Measurements from ENCODE around the gene OR52A5.

DNA sequence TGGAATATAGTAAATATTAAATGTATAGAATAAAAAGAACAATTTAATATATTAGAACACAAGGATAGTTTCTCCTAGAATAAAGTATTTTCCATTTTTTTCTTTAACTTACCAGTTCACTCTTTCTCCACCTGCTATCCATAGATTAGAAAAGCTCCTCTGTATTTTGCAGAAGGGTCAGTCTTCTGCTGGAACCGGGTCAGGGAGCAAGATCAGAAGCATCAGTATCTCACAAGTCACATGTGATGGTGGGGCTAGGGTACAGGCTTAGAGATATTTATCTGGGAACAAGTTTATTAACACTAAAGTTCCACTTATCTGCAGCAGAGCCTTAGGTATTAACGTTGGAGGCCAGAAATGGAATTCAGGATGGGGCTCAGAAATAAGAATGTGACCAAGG, 33.7 kb upstream of the OR52A5 start:
- TF ChIP-seq, protein P1, sequence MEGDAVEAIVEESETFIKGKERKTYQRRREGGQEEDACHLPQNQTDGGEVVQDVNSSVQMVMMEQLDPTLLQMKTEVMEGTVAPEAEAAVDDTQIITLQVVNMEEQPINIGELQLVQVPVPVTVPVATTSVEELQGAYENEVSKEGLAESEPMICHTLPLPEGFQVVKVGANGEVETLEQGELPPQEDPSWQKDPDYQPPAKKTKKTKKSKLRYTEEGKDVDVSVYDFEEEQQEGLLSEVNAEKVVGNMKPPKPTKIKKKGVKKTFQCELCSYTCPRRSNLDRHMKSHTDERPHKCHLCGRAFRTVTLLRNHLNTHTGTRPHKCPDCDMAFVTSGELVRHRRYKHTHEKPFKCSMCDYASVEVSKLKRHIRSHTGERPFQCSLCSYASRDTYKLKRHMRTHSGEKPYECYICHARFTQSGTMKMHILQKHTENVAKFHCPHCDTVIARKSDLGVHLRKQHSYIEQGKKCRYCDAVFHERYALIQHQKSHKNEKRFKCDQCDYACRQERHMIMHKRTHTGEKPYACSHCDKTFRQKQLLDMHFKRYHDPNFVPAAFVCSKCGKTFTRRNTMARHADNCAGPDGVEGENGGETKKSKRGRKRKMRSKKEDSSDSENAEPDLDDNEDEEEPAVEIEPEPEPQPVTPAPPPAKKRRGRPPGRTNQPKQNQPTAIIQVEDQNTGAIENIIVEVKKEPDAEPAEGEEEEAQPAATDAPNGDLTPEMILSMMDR (IDR thresholded peaks at IDR 0.05 in 8 of 11, conservative IDR thresholded peaks at IDR 0.05 in 3 of 11): no peak
- TF ChIP-seq POLR2AphosphoS5 (IDR thresholded peaks at IDR 0.05): no peak

Measured in spleen (tissue), 7 donors.